Measurements from ENCODE around the gene MARVELD3.

MARVELD3 gene

GRCh38 chr16:71648162-71648561 is 22.2 kb downstream of the MARVELD3 start:
- no peak overlapping the region for H3K4ac ChIP-seq (ENCODE audit: low read depth, low read length)
- H3K4me1 ChIP-seq (ENCODE audit: control insufficient read depth, low read depth, low read length), result no peaks in the 10 kb centered on the region
- no peak overlapping the region for H2BK120ac ChIP-seq (ENCODE audit: low read depth, low read length)
- H3K18ac ChIP-seq (ENCODE audit: low read length), result no peak overlapping the region
- no peak overlapping the region for H3K27ac ChIP-seq (ENCODE audit: low read depth, low read length)
- H3K4me3 ChIP-seq (ENCODE audit: low read length), result no peak overlapping the region
- no peak overlapping the region for H3K23ac ChIP-seq (ENCODE audit: low read length)
- H4K8ac ChIP-seq (ENCODE audit: low read depth, low read length), result no peak overlapping the region
- H4K5ac ChIP-seq (ENCODE audit: low read length), result no peak overlapping the region
- no CpG with 5 or more reads among the region's 2 CpGs for WGBS (ENCODE audit: extremely low coverage, insufficient coverage, low lambda C conversion rate)
- peaks cover 5% of the 10 kb centered on the region for H3K36me3 ChIP-seq (ENCODE audit: control insufficient read depth, insufficient read depth, low read length)
- H3K9ac ChIP-seq (ENCODE audit: low read length), result no peak overlapping the region
- no peak overlapping the region for H3K4me2 ChIP-seq (ENCODE audit: low read length)
- DNase-seq, result no peak
- H2AK5ac ChIP-seq (ENCODE audit: low read length), result no peak overlapping the region
- H3K79me1 ChIP-seq (ENCODE audit: low read length), result no peaks in the 10 kb centered on the region
- H3K27me3 ChIP-seq (ENCODE audit: insufficient read depth, low read length, poor library complexity), result no peaks in the 10 kb centered on the region
- H2BK5ac ChIP-seq (ENCODE audit: low read length), result no peak overlapping the region
- H3K56ac ChIP-seq (ENCODE audit: low read length), result no peak overlapping the region
- no peaks in the 10 kb centered on the region for H3K79me2 ChIP-seq (ENCODE audit: control insufficient read depth, insufficient read depth, low read length)
- no peak overlapping the region for H2BK15ac ChIP-seq (replicated peaks; ENCODE audit: low read depth)

DNA sequence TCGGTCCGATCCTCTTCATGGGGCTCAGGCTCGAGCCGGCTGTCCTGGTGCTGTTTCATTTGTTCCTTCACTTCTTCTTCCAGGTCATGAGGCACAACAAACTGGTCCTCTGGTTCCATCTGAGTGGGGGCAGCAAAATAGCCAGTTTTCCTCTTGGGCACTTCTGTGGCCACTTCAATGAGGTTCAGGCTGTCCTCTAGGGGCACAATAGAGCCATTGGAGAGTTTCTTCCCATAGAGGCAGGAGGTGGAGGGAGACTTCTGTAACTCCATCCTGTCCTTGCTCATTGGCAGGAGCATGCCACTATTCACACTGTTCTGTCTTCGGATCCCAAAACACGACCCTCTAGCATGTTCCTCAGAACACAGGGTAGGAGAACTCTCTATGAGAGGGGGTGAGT is 22.9 kb downstream of the MARVELD3 start:
- H3K4me1 ChIP-seq (ENCODE audit: control insufficient read depth, low read depth, low read length), result no peaks in the 10 kb centered on the region
- DNase-seq, result peak; percentile 62

DNA sequence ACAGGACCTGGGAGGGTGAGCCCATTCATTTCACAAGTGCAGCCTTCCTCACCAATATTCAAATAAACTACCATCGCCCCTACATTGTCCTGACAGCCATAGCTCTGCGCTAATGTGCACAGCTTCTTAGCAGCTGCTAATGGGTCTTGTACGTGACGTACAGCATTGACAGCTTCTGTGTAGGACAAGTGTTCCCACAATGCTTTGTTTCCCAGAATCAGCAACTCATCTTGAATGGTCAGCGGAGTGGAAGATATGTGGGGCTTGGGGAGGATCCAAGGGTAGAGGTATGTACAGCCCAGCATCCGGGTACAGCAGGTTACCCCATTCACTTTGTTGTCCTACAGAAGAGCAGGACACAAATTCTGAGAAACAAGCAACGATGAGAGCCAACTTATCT is 23.7 kb downstream of the MARVELD3 start:
- no peak for DNase-seq
- Histone ChIP-seq H3K4ac (ENCODE audit: low read depth, low read length) (no peak overlapping the region), H3K79me2 (ENCODE audit: control insufficient read depth, insufficient read depth, low read length) (no peaks in the 10 kb centered on the region), H3K27me3 (ENCODE audit: insufficient read depth, low read length, poor library complexity) (no peaks in the 10 kb centered on the region), H2BK120ac (ENCODE audit: low read depth, low read length) (no peak overlapping the region), H3K4me2 (ENCODE audit: low read length) (no peak overlapping the region), H3K79me1 (ENCODE audit: low read length) (no peaks in the 10 kb centered on the region), H3K36me3 (ENCODE audit: control insufficient read depth, insufficient read depth, low read length) (peaks cover 9% of the 10 kb centered on the region), H2BK5ac (ENCODE audit: low read length) (no peak overlapping the region), H3K4me1 (ENCODE audit: control insufficient read depth, low read depth, low read length) (no peaks in the 10 kb centered on the region), H3K23ac (ENCODE audit: low read length) (no peak overlapping the region), H4K5ac (ENCODE audit: low read length) (no peak overlapping the region), H3K56ac (ENCODE audit: low read length) (no peak overlapping the region), H3K27ac (ENCODE audit: low read depth, low read length) (no peak overlapping the region), H2BK15ac (replicated peaks; ENCODE audit: low read depth) (no peak overlapping the region), H3K4me3 (ENCODE audit: low read length) (no peak overlapping the region), H3K9ac (ENCODE audit: low read length) (no peak overlapping the region), H2AK5ac (ENCODE audit: low read length) (no peak overlapping the region), H4K8ac (ENCODE audit: low read depth, low read length) (no peak overlapping the region), H3K18ac (ENCODE audit: low read length) (no peak overlapping the region)
- no CpG with 5 or more reads among the region's 7 CpGs for WGBS (ENCODE audit: extremely low coverage, insufficient coverage, low lambda C conversion rate)

More for the DNA sequence above, 22.9 kb downstream of the MARVELD3 start:
- Histone ChIP-seq H3K4me3 (ENCODE audit: low read length) (no peak overlapping the region), H2BK5ac (ENCODE audit: low read length) (no peak overlapping the region), H3K4ac (ENCODE audit: low read depth, low read length) (no peak overlapping the region), H2BK120ac (ENCODE audit: low read depth, low read length) (no peak overlapping the region), H3K18ac (ENCODE audit: low read length) (no peak overlapping the region), H3K4me2 (ENCODE audit: low read length) (no peak overlapping the region), H3K9ac (ENCODE audit: low read length) (no peak overlapping the region), H3K56ac (ENCODE audit: low read length) (no peak overlapping the region), H4K8ac (ENCODE audit: low read depth, low read length) (no peak overlapping the region), H3K27ac (ENCODE audit: low read depth, low read length) (no peak overlapping the region), H3K27me3 (ENCODE audit: insufficient read depth, low read length, poor library complexity) (no peaks in the 10 kb centered on the region), H3K79me1 (ENCODE audit: low read length) (no peaks in the 10 kb centered on the region), H4K5ac (ENCODE audit: low read length) (no peak overlapping the region), H3K36me3 (ENCODE audit: control insufficient read depth, insufficient read depth, low read length) (peaks cover 5% of the 10 kb centered on the region), H3K79me2 (ENCODE audit: control insufficient read depth, insufficient read depth, low read length) (no peaks in the 10 kb centered on the region), H2BK15ac (replicated peaks; ENCODE audit: low read depth) (no peak overlapping the region), H3K23ac (ENCODE audit: low read length) (no peak overlapping the region), H2AK5ac (ENCODE audit: low read length) (no peak overlapping the region)
- no CpG with 5 or more reads among the region's 6 CpGs for WGBS (ENCODE audit: extremely low coverage, insufficient coverage, low lambda C conversion rate)

GRCh38 chr16:71658771-71659170 is 32.8 kb downstream of the MARVELD3 start:
- no peaks in the 10 kb centered on the region for H3K27me3 ChIP-seq (ENCODE audit: insufficient read depth, low read length, poor library complexity)
- no peak overlapping the region for H3K9ac ChIP-seq (ENCODE audit: low read length)
- H2AK5ac ChIP-seq (ENCODE audit: low read length), result no peak overlapping the region
- H4K5ac ChIP-seq (ENCODE audit: low read length), result no peak overlapping the region
- no peak overlapping the region for H3K4me3 ChIP-seq (ENCODE audit: low read length)
- H3K79me2 ChIP-seq (ENCODE audit: control insufficient read depth, insufficient read depth, low read length), result no peaks in the 10 kb centered on the region
- H4K8ac ChIP-seq (ENCODE audit: low read depth, low read length), result no peak overlapping the region
- no peak overlapping the region for H2BK15ac ChIP-seq (replicated peaks; ENCODE audit: low read depth)
- peaks cover 12% of the 10 kb centered on the region for H3K36me3 ChIP-seq (ENCODE audit: control insufficient read depth, insufficient read depth, low read length)
- no peak overlapping the region for H3K56ac ChIP-seq (ENCODE audit: low read length)
- no peak overlapping the region for H3K23ac ChIP-seq (ENCODE audit: low read length)
- no peak overlapping the region for H3K4me2 ChIP-seq (ENCODE audit: low read length)
- no peaks in the 10 kb centered on the region for H3K4me1 ChIP-seq (ENCODE audit: control insufficient read depth, low read depth, low read length)
- no peaks in the 10 kb centered on the region for H3K79me1 ChIP-seq (ENCODE audit: low read length)
- H3K4ac ChIP-seq (ENCODE audit: low read depth, low read length), result no peak overlapping the region
- H3K27ac ChIP-seq (ENCODE audit: low read depth, low read length), result no peak overlapping the region
- H3K18ac ChIP-seq (ENCODE audit: low read length), result no peak overlapping the region
- no CpG with 5 or more reads among the region's 4 CpGs for WGBS (ENCODE audit: extremely low coverage, insufficient coverage, low lambda C conversion rate)
- H2BK5ac ChIP-seq (ENCODE audit: low read length), result no peak overlapping the region
- no peak overlapping the region for H2BK120ac ChIP-seq (ENCODE audit: low read depth, low read length)
- DNase-seq, result no peak

DNA sequence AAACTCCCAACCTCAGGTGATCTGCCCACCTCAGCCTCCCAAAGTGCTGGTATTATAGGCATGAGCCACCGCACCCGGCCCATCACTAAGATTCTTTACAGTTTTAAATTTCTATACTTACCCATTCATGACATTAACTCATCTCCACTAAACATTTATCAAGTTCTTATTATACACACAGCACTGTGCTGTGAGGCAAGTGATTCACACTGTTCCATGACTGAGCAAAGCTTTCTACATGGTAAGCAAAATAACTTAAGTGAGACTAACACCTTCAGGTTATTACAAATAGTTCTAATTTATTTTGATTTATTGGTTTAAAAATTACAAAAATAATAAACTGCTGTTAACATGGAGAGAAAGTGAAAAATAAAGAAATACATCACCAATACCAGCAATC is 33.5 kb downstream of the MARVELD3 start:
- H3K18ac ChIP-seq (ENCODE audit: low read length), result no peak overlapping the region
- no peak overlapping the region for H3K4me2 ChIP-seq (ENCODE audit: low read length)
- H3K79me1 ChIP-seq (ENCODE audit: low read length), result no peaks in the 10 kb centered on the region
- H3K79me2 ChIP-seq (ENCODE audit: control insufficient read depth, insufficient read depth, low read length), result no peaks in the 10 kb centered on the region
- no peak overlapping the region for H3K56ac ChIP-seq (ENCODE audit: low read length)
- no peak overlapping the region for H3K9ac ChIP-seq (ENCODE audit: low read length)
- no peak overlapping the region for H3K27ac ChIP-seq (ENCODE audit: low read depth, low read length)
- H4K5ac ChIP-seq (ENCODE audit: low read length), result no peak overlapping the region
- H2AK5ac ChIP-seq (ENCODE audit: low read length), result no peak overlapping the region
- no peak for DNase-seq
- H3K27me3 ChIP-seq (ENCODE audit: insufficient read depth, low read length, poor library complexity), result no peaks in the 10 kb centered on the region
- H2BK5ac ChIP-seq (ENCODE audit: low read length), result no peak overlapping the region
- WGBS (ENCODE audit: extremely low coverage, insufficient coverage, low lambda C conversion rate), result no CpG with 5 or more reads among the region's 2 CpGs
- H3K23ac ChIP-seq (ENCODE audit: low read length), result no peak overlapping the region
- no peak overlapping the region for H3K4me3 ChIP-seq (ENCODE audit: low read length)
- H3K4ac ChIP-seq (ENCODE audit: low read depth, low read length), result no peak overlapping the region
- peaks cover 9% of the 10 kb centered on the region for H3K36me3 ChIP-seq (ENCODE audit: control insufficient read depth, insufficient read depth, low read length)
- no peak overlapping the region for H2BK120ac ChIP-seq (ENCODE audit: low read depth, low read length)
- H2BK15ac ChIP-seq (replicated peaks; ENCODE audit: low read depth), result no peak overlapping the region
- H4K8ac ChIP-seq (ENCODE audit: low read depth, low read length), result no peak overlapping the region
- no peaks in the 10 kb centered on the region for H3K4me1 ChIP-seq (ENCODE audit: control insufficient read depth, low read depth, low read length)

GRCh38 chr16:71666264-71666663 is 40.3 kb downstream of the MARVELD3 start:
- peaks cover 4% of the 10 kb centered on the region for H3K36me3 ChIP-seq (ENCODE audit: control insufficient read depth, insufficient read depth, low read length)

More at GRCh38 chr16:71666264-71666663, 40.3 kb downstream of the MARVELD3 start:
- no peak overlapping the region for H3K56ac ChIP-seq (ENCODE audit: low read length)
- no peaks in the 10 kb centered on the region for H3K4me1 ChIP-seq (ENCODE audit: control insufficient read depth, low read depth, low read length)
- H4K8ac ChIP-seq (ENCODE audit: low read depth, low read length), result no peak overlapping the region
- H3K4ac ChIP-seq (ENCODE audit: low read depth, low read length), result no peak overlapping the region
- H3K27me3 ChIP-seq (ENCODE audit: insufficient read depth, low read length, poor library complexity), result no peaks in the 10 kb centered on the region
- no peak overlapping the region for H3K18ac ChIP-seq (ENCODE audit: low read length)
- H3K4me2 ChIP-seq (ENCODE audit: low read length), result no peak overlapping the region
- H3K79me2 ChIP-seq (ENCODE audit: control insufficient read depth, insufficient read depth, low read length), result no peaks in the 10 kb centered on the region
- no peak overlapping the region for H3K9ac ChIP-seq (ENCODE audit: low read length)
- no CpG with 5 or more reads among the region's 1 CpG for whole genome bisulfite sequencing (ENCODE audit: extremely low coverage, insufficient coverage, low lambda C conversion rate)
- H3K79me1 ChIP-seq (ENCODE audit: low read length), result no peaks in the 10 kb centered on the region
- no peak overlapping the region for H2BK5ac ChIP-seq (ENCODE audit: low read length)
- no peak overlapping the region for H2BK120ac ChIP-seq (ENCODE audit: low read depth, low read length)
- H3K23ac ChIP-seq (ENCODE audit: low read length), result no peak overlapping the region
- no peak overlapping the region for H2AK5ac ChIP-seq (ENCODE audit: low read length)
- H3K27ac ChIP-seq (ENCODE audit: low read depth, low read length), result no peak overlapping the region
- DNase-seq, result no peak
- no peak overlapping the region for H4K5ac ChIP-seq (ENCODE audit: low read length)
- H2BK15ac ChIP-seq (replicated peaks; ENCODE audit: low read depth), result no peak overlapping the region
- H3K4me3 ChIP-seq (ENCODE audit: low read length), result no peak overlapping the region
